Panc1 (cell line): ENCODE data around the gene BCL2L1.

Source experiments
- POLR2AphosphoS5 ChIP-seq: IDR thresholded peaks from 2 replicates; pipeline ENCODE4 v1.6.1; 2012; ENCODE audit warnings: mild to moderate bottlenecking, low read depth, low read length, moderate library complexity
- SIN3A ChIP-seq: IDR thresholded peaks from 2 replicates; pipeline ENCODE4 v1.6.1; 2012; ENCODE audit warnings: low read depth, mild to moderate bottlenecking, low read length, moderate library complexity, borderline replicate concordance; ENCODE audit not compliant: insufficient read depth
- TF ChIP-seq, protein P1 (sequence below): fragments of 450-650 bp; IDR thresholded peaks from 2 replicates; pipeline ENCODE4 v1.5.1; 2017; ENCODE audit warnings: mild to moderate bottlenecking
- TF ChIP-seq, protein P2 (sequence below), 2 experiments: IDR thresholded peaks; 2 replicates each; pipeline ENCODE4 v1.6.1; 2011 to 2012; ENCODE audit warnings: low read depth in 2 of 2, control low read depth in 1 of 2, low read length in 1 of 2, mild to moderate bottlenecking in 1 of 2, moderate library complexity in 1 of 2; ENCODE audit not compliant: insufficient read depth in 1 of 2

- TF ChIP-seq, protein P1, sequence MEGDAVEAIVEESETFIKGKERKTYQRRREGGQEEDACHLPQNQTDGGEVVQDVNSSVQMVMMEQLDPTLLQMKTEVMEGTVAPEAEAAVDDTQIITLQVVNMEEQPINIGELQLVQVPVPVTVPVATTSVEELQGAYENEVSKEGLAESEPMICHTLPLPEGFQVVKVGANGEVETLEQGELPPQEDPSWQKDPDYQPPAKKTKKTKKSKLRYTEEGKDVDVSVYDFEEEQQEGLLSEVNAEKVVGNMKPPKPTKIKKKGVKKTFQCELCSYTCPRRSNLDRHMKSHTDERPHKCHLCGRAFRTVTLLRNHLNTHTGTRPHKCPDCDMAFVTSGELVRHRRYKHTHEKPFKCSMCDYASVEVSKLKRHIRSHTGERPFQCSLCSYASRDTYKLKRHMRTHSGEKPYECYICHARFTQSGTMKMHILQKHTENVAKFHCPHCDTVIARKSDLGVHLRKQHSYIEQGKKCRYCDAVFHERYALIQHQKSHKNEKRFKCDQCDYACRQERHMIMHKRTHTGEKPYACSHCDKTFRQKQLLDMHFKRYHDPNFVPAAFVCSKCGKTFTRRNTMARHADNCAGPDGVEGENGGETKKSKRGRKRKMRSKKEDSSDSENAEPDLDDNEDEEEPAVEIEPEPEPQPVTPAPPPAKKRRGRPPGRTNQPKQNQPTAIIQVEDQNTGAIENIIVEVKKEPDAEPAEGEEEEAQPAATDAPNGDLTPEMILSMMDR = no peak
- TF ChIP-seq SIN3A = no peak
- TF ChIP-seq, protein P2, sequence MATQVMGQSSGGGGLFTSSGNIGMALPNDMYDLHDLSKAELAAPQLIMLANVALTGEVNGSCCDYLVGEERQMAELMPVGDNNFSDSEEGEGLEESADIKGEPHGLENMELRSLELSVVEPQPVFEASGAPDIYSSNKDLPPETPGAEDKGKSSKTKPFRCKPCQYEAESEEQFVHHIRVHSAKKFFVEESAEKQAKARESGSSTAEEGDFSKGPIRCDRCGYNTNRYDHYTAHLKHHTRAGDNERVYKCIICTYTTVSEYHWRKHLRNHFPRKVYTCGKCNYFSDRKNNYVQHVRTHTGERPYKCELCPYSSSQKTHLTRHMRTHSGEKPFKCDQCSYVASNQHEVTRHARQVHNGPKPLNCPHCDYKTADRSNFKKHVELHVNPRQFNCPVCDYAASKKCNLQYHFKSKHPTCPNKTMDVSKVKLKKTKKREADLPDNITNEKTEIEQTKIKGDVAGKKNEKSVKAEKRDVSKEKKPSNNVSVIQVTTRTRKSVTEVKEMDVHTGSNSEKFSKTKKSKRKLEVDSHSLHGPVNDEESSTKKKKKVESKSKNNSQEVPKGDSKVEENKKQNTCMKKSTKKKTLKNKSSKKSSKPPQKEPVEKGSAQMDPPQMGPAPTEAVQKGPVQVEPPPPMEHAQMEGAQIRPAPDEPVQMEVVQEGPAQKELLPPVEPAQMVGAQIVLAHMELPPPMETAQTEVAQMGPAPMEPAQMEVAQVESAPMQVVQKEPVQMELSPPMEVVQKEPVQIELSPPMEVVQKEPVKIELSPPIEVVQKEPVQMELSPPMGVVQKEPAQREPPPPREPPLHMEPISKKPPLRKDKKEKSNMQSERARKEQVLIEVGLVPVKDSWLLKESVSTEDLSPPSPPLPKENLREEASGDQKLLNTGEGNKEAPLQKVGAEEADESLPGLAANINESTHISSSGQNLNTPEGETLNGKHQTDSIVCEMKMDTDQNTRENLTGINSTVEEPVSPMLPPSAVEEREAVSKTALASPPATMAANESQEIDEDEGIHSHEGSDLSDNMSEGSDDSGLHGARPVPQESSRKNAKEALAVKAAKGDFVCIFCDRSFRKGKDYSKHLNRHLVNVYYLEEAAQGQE (IDR thresholded peaks at IDR 0.05; ENCODE audit: insufficient read depth in 1 of 2, low read depth in 2 of 2, low read length in 1 of 2) = no peak
- no peak for TF ChIP-seq POLR2AphosphoS5
These were observed 9.9 kb downstream of the BCL2L1 start for GRCh38 chr20:31712564-31713311.
